ENCODE measurements around the gene SLC34A1. TPM values are rescaled to one million over a fixed set of nuclear protein-coding genes. Genes with fewer than 3 reads are reported as not detected.
"Not testable (repeated sequence)": the region's sequence is repeated elsewhere in the genome, so short reads cannot be mapped to it uniquely, and the experiment has no call there.

SLC34A1 gene
- total and polyA plus RNA-seq, 11 donors, result not detected

GRCh38 chr5:177372034-177372896 is 12.0 kb upstream of the SLC34A1 start:
- DNase-seq (no peak), ATAC-seq (no peak)
- Histone ChIP-seq H3K4me1 (peaks cover 0 to 46% (median 12%) of the 10 kb centered on the region in 12 donors), H3K4me3 (no peak overlapping the region), H3K9me3 (no peaks in the 10 kb centered on the region), H3K36me3 (peaks cover 0 to 11% (median 0%) of the 10 kb centered on the region in 9 donors), H3K27ac (peak overlapping the region in 1 of 12 donors; percentile 37), H3K27me3 (no peaks in the 10 kb centered on the region)
- intact Hi-C loops (cut with DNase I), result no loop called here
- 82 to 91% (median 90%) methylated on average over 3 to 12 of the region's 12 CpGs for WGBS, 4 donors
- TF ChIP-seq POLR2A (IDR thresholded peaks at IDR 0.05), result no peak
- TF ChIP-seq, protein P1, sequence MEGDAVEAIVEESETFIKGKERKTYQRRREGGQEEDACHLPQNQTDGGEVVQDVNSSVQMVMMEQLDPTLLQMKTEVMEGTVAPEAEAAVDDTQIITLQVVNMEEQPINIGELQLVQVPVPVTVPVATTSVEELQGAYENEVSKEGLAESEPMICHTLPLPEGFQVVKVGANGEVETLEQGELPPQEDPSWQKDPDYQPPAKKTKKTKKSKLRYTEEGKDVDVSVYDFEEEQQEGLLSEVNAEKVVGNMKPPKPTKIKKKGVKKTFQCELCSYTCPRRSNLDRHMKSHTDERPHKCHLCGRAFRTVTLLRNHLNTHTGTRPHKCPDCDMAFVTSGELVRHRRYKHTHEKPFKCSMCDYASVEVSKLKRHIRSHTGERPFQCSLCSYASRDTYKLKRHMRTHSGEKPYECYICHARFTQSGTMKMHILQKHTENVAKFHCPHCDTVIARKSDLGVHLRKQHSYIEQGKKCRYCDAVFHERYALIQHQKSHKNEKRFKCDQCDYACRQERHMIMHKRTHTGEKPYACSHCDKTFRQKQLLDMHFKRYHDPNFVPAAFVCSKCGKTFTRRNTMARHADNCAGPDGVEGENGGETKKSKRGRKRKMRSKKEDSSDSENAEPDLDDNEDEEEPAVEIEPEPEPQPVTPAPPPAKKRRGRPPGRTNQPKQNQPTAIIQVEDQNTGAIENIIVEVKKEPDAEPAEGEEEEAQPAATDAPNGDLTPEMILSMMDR (IDR thresholded peaks at IDR 0.05), result no peak

- intact Hi-C loops (cut with DNase I), result no loop called here
- Histone ChIP-seq H3K27ac (no peak overlapping the region), H3K4me3 (no peak overlapping the region), H3K36me3 (peaks cover 0 to 4% (median 0%) of the 10 kb centered on the region in 9 donors), H3K9me3 (no peaks in the 10 kb centered on the region), H3K4me1 (peaks cover 0 to 40% (median 5%) of the 10 kb centered on the region in 12 donors), H3K27me3 (no peaks in the 10 kb centered on the region)
- no peak for TF ChIP-seq POLR2A (IDR thresholded peaks at IDR 0.05)
- TF ChIP-seq, protein P1 (IDR thresholded peaks at IDR 0.05), result no peak
- 88 to 97% (median 92%) methylated on average over 6 of the region's 6 CpGs for WGBS, 4 donors
- DNase-seq, result no peak
- ATAC-seq, result no peak
Observed at GRCh38 chr5:177372910-177373309, 11.3 kb upstream of the SLC34A1 start.

- Histone ChIP-seq H3K27me3 (no peaks in the 10 kb centered on the region), H3K4me1 (peaks cover 0 to 36% (median 3%) of the 10 kb centered on the region in 12 donors), H3K27ac (no peak overlapping the region), H3K4me3 (no peak overlapping the region), H3K36me3 (no peaks in the 10 kb centered on the region), H3K9me3 (no peaks in the 10 kb centered on the region)
- TF ChIP-seq, protein P1 (IDR thresholded peaks at IDR 0.05), result no peak
- TF ChIP-seq POLR2A (IDR thresholded peaks at IDR 0.05), result no peak
- DNase-seq, result no peak
- intact Hi-C loops (cut with DNase I), result no loop called here
- ATAC-seq, result no peak
- WGBS, 4 donors, result 60 to 71% (median 61%) methylated on average over 6 of the region's 6 CpGs
Observed at GRCh38 chr5:177373806-177374205, 10.4 kb upstream of the SLC34A1 start.

DNA sequence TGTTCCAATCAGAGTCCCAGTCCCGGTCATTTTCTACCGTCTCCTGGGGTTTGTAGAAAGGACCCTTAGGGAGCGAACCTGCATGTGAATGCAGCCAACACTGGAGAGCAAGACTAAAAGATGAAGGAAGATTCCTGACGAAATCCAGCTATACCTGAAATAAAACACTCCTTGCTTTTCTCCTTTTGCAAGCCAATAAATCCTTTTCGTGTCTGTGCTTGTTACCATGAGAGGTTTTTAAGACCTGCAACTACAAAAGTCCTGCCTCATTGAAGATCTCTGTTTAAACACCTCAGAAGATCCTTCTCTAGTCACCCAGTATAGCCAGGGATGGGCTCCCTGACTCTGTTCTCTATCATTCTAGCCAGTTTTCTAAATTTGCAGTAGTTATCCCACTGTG is 10.0 kb upstream of the SLC34A1 start:
- ATAC-seq (no peak), DNase-seq (no peak)
- Histone ChIP-seq H3K4me1 (peaks cover 0 to 32% (median 3%) of the 10 kb centered on the region in 12 donors), H3K27me3 (no peaks in the 10 kb centered on the region), H3K27ac (no peak overlapping the region), H3K4me3 (no peak overlapping the region), H3K36me3 (no peaks in the 10 kb centered on the region), H3K9me3 (no peaks in the 10 kb centered on the region)
- intact Hi-C loops (cut with DNase I), result no loop called here
- WGBS, 4 donors, result 67 to 74% (median 71%) methylated on average over 5 of the region's 5 CpGs
- TF ChIP-seq POLR2A (IDR thresholded peaks at IDR 0.05), result no peak
- TF ChIP-seq, protein P1 (IDR thresholded peaks at IDR 0.05), result no peak

GRCh38 chr5:177375516-177375915 is 8.7 kb upstream of the SLC34A1 start:
- H3K27me3 ChIP-seq; intact Hi-C loops (cut with DNase I); H3K9me3 ChIP-seq; H3K36me3 ChIP-seq; DNase-seq; H3K4me3 ChIP-seq; ATAC-seq; H3K27ac ChIP-seq: not testable (repeated sequence)
- H3K4me1 ChIP-seq, result peaks cover 0 to 19% (median 0%) of the 10 kb centered on the region in 12 donors
- WGBS, 4 donors, result 79 to 87% (median 82%) methylated on average over 5 of the region's 5 CpGs
